ENCODE data around the gene CCDC90B. TPM values are rescaled to one million over a fixed set of nuclear protein-coding genes. Genes with fewer than 3 reads are reported as not detected.
A peak's percentile ranks its signal among the peaks of the same experiment; 100 is the strongest.
"Not testable (repeated sequence)": the region's sequence is repeated elsewhere in the genome, so short reads cannot be mapped to it uniquely, and the experiment has no call there.

CCDC90B gene
- total RNA-seq, 3 donors from 2014 or later: 26.6 to 38.3 (median 26.6) TPM

DNA sequence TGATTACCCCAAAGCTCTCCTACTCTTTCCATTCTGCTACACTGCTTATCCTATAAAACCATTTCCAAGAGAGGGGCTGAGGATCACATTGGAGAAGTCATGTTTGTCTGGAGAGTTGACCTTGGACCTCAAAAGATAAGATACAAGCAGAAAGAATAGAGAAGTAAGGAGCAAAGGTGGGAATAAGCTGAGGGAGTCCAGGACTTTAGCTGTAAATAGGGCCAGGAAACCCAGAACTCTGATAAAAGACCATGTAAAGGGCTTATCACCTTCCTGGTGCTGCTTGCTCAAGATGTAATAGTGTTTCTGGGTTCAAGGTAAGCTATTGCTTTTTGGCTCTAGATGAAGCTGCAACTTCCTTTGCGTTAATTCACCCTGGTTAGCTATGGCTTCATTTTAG lies 32.8 kb upstream of the CCDC90B start:
- intact Hi-C loops (cut with DNase I, micrococcal nuclease): no loop called here
- TF ChIP-seq, protein P1, sequence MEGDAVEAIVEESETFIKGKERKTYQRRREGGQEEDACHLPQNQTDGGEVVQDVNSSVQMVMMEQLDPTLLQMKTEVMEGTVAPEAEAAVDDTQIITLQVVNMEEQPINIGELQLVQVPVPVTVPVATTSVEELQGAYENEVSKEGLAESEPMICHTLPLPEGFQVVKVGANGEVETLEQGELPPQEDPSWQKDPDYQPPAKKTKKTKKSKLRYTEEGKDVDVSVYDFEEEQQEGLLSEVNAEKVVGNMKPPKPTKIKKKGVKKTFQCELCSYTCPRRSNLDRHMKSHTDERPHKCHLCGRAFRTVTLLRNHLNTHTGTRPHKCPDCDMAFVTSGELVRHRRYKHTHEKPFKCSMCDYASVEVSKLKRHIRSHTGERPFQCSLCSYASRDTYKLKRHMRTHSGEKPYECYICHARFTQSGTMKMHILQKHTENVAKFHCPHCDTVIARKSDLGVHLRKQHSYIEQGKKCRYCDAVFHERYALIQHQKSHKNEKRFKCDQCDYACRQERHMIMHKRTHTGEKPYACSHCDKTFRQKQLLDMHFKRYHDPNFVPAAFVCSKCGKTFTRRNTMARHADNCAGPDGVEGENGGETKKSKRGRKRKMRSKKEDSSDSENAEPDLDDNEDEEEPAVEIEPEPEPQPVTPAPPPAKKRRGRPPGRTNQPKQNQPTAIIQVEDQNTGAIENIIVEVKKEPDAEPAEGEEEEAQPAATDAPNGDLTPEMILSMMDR (IDR thresholded peaks at IDR 0.05): no peak
- no peaks in the 10 kb centered on the region for H3K36me3 ChIP-seq (ENCODE audit: low read depth)
- DNase-seq (no peak), ATAC-seq (no peak)
- no peak overlapping the region for H3K4me3 ChIP-seq
- H3K9me3 ChIP-seq: no peaks in the 10 kb centered on the region
- H3K4me1 ChIP-seq (ENCODE audit: low read depth): no peaks in the 10 kb centered on the region

GRCh38 chr11:83317757-83318690 lies 31.9 kb upstream of the CCDC90B start:
- DNase-seq: no peak

DNA sequence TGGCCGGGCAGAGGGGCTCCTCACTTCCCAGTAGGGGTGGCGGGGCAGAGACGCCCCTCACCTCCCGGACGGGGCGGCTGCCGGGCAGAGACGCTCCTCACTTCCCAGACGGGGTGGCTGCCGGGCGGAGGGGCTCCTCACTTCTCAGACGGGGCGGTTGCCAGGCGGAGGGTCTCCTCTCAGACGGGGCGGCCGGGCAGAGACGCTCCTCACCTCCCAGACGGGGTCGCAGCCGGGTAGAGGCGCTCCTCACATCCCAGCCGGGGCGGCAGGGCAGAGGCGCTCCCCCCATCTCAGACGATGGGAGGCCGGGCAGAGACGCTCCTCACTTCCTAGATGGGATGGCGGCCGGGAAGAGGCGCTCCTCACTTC lies 30.7 kb upstream of the CCDC90B start:
- intact Hi-C loops (cut with DNase I, micrococcal nuclease); ATAC-seq; H3K9me3 ChIP-seq; H3K4me1 ChIP-seq (ENCODE audit: low read depth); H3K36me3 ChIP-seq (ENCODE audit: low read depth); H3K4me3 ChIP-seq: not testable (repeated sequence)
- DNase-seq: peak in 1 of 3 donors; percentile 39

More at GRCh38 chr11:83317757-83318690, 31.9 kb upstream of the CCDC90B start:
- no peak for ATAC-seq
- Histone ChIP-seq H3K4me1 (ENCODE audit: low read depth) (no peaks in the 10 kb centered on the region), H3K9me3 (no peaks in the 10 kb centered on the region), H3K36me3 (ENCODE audit: low read depth) (no peaks in the 10 kb centered on the region), H3K4me3 (no peak overlapping the region)
- TF ChIP-seq, protein P1 (IDR thresholded peaks at IDR 0.05): no peak
- intact Hi-C loops (cut with DNase I, micrococcal nuclease): no loop called here

GRCh38 chr11:83316143-83316896 lies 30.2 kb upstream of the CCDC90B start:
- intact Hi-C loops (cut with DNase I, micrococcal nuclease); H3K4me3 ChIP-seq; H3K4me1 ChIP-seq (ENCODE audit: low read depth); ATAC-seq; H3K36me3 ChIP-seq (ENCODE audit: low read depth); H3K9me3 ChIP-seq: not testable (repeated sequence)
- DNase-seq: peak in 1 of 3 donors; percentile 33

DNA sequence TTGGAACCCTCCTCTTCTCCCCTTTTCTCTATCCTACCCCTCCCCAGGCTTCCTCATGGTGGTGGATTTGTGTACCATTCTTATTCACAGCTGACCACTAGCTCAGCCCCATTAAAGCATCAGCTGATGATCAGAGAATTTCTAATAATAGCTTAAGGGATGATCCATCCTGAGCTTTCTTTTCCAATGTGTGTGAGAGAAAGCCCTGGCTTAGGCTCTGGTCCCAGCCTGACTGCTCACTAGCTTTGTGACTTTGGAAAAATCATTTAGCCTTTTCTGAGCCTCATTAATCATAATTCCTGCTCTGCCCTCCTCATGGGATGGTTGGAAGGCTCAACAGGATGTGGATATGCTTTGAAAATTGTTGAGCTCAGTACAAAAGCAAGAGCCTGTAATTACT lies 26.3 kb upstream of the CCDC90B start:
- H3K4me1 ChIP-seq (ENCODE audit: low read depth): no peaks in the 10 kb centered on the region
- H3K36me3 ChIP-seq (ENCODE audit: low read depth): no peaks in the 10 kb centered on the region
- intact Hi-C loops (cut with DNase I, micrococcal nuclease): no loop called here
- TF ChIP-seq, protein P1 (IDR thresholded peaks at IDR 0.05): no peak
- no peaks in the 10 kb centered on the region for H3K9me3 ChIP-seq
- ATAC-seq (no peak), DNase-seq (no peak)
- H3K4me3 ChIP-seq: no peak overlapping the region

- intact Hi-C loops (cut with DNase I, micrococcal nuclease): no loop called here
- Histone ChIP-seq H3K4me1 (ENCODE audit: low read depth) (no peaks in the 10 kb centered on the region), H3K4me3 (no peak overlapping the region), H3K9me3 (no peaks in the 10 kb centered on the region), H3K36me3 (ENCODE audit: low read depth) (no peaks in the 10 kb centered on the region)
- TF ChIP-seq, protein P1 (IDR thresholded peaks at IDR 0.05): no peak
- DNase-seq (no peak), ATAC-seq (no peak)
Observed at GRCh38 chr11:83311701-83312100, 25.5 kb upstream of the CCDC90B start.
